HG03378 (cell line): ENCODE data around the gene DPH5.
"Not testable (repeated sequence)": the region's sequence is repeated elsewhere in the genome, so short reads cannot be mapped to it uniquely, and the experiment has no call there.

Experiments
- ATAC-seq: cut with Tn5 transposase; IDR thresholded peaks from one replicate; pipeline ENCODE4 v1.9.1; 2021; ENCODE audit warnings: mild to moderate bottlenecking, moderate library complexity; ENCODE audit not compliant: unreplicated experiment

DPH5 gene

GRCh38 chr1:101032129-101032528 lies 6.5 kb upstream of the DPH5 start:
- ATAC-seq: not testable (repeated sequence)

- no peak for ATAC-seq
Observed at GRCh38 chr1:101030881-101031280, 5.3 kb upstream of the DPH5 start.

GRCh38 chr1:101029184-101029583 lies 3.6 kb upstream of the DPH5 start:
- no peak for ATAC-seq

GRCh38 chr1:101028466-101028865 lies 2.9 kb upstream of the DPH5 start:
- no peak for ATAC-seq

- ATAC-seq: no peak
Observed at GRCh38 chr1:101027194-101027772, 1.7 kb upstream of the DPH5 start.

- ATAC-seq: no peak
Observed at GRCh38 chr1:101026430-101026788, 825 bp upstream of the DPH5 start.

- ATAC-seq: peak; percentile 24
Observed at GRCh38 chr1:101025283-101025656, 314 bp downstream of the DPH5 start.

GRCh38 chr1:101022294-101022693 lies 3.3 kb downstream of the DPH5 start:
- no peak for ATAC-seq

- no peak for ATAC-seq
Observed at GRCh38 chr1:101017448-101017847, 8.1 kb downstream of the DPH5 start.

GRCh38 chr1:101013776-101014175 lies 11.8 kb downstream of the DPH5 start:
- no peak for ATAC-seq

GRCh38 chr1:101008229-101008834 lies 17.3 kb downstream of the DPH5 start:
- no peak for ATAC-seq

- no peak for ATAC-seq
Observed at GRCh38 chr1:101006553-101006952, 19.0 kb downstream of the DPH5 start.

GRCh38 chr1:101005871-101006270 lies 19.7 kb downstream of the DPH5 start:
- no peak for ATAC-seq

GRCh38 chr1:101005183-101005582 lies 20.4 kb downstream of the DPH5 start:
- ATAC-seq: no peak

- ATAC-seq: no peak
Observed at GRCh38 chr1:101004670-101005069, 20.9 kb downstream of the DPH5 start.

- ATAC-seq: no peak
Observed at GRCh38 chr1:101004061-101004460, 21.5 kb downstream of the DPH5 start.

GRCh38 chr1:101003012-101003650 lies 22.5 kb downstream of the DPH5 start:
- no peak for ATAC-seq

- peak; percentile 49 for ATAC-seq
Observed at GRCh38 chr1:101002551-101002950, 23.0 kb downstream of the DPH5 start.

- ATAC-seq: no peak
Observed at GRCh38 chr1:101000131-101000873, 25.3 kb downstream of the DPH5 start.

GRCh38 chr1:100998426-100998825 lies 27.2 kb downstream of the DPH5 start:
- ATAC-seq: no peak

GRCh38 chr1:100995198-100995988 lies 30.2 kb downstream of the DPH5 start:
- no peak for ATAC-seq
